Naive thymus-derived CD4-positive, alpha-beta T cell (primary cell): ENCODE data around the gene DDC. TPM values are rescaled to one million over a fixed set of nuclear protein-coding genes. Genes with fewer than 3 reads are reported as not detected.

Experiments
- ATAC-seq: fragments of 150-1000 bp; cut with Tn5 transposase; 2 replicates; pipeline ENCODE4 v1.10.0; 2021; ENCODE audit warnings: mild to moderate bottlenecking, moderate library complexity
- CTCF ChIA-PET: fragments of 350-600 bp; sonication (Branson Sonifier 250); formaldehyde crosslinking; loops from one replicate; lab custom pipeline; 2021; ENCODE audit warnings: antibody characterized with exemption; lab: Charles Lee
- POLR2A ChIA-PET: fragments of 350-600 bp; sonication (Branson Sonifier 250); formaldehyde crosslinking; loops from one replicate; lab custom pipeline; 2021; ENCODE audit warnings: antibody characterized with exemption, inconsistent platforms; lab: Charles Lee
- DNase-seq, 9 donors: peaks; one replicate each; pipeline versions ENCODE4 v3.0.0 to v3.0.0-alpha.2; 2020 to 2022; ENCODE audit warnings: mixed read lengths in 1 of 9
- H3K27ac ChIP-seq: one replicate; pipeline ENCODE4 v1.7.0; 2013; ENCODE audit warnings: mild to moderate bottlenecking, low read depth, low read length, moderate library complexity
- H3K27me3 ChIP-seq, 2 donors: one replicate each; pipeline ENCODE4 v1.7.0; 2013; ENCODE audit warnings: low read length in 2 of 2, mild to moderate bottlenecking in 2 of 2, moderate library complexity in 2 of 2; ENCODE audit not compliant: control insufficient read depth in 2 of 2, insufficient read depth in 2 of 2
- H3K36me3 ChIP-seq, 3 experiments: 1 replicate in 2 of 3; 2 replicates in 1 of 3; pipeline ENCODE4 v1.7.0; 2013; ENCODE audit warnings: low read length in 3 of 3, mild to moderate bottlenecking in 3 of 3, moderate library complexity in 1 of 3; ENCODE audit not compliant: insufficient read depth in 3 of 3, control insufficient read depth in 2 of 3
- H3K4me1 ChIP-seq, 2 donors: one replicate each; pipeline ENCODE4 v1.7.0; 2013; ENCODE audit warnings: low read length in 2 of 2, mild to moderate bottlenecking in 2 of 2, moderate library complexity in 1 of 2; ENCODE audit not compliant: control insufficient read depth in 2 of 2, insufficient read depth in 2 of 2
- H3K4me3 ChIP-seq: 2 replicates; pipeline ENCODE4 v1.7.0; 2013; ENCODE audit warnings: mild to moderate bottlenecking, low read length
- H3K9me3 ChIP-seq, 3 experiments: 1 replicate in 2 of 3; 2 replicates in 1 of 3; pipeline ENCODE4 v1.7.0; 2013; ENCODE audit warnings: low read length in 3 of 3; ENCODE audit not compliant: control insufficient read depth in 2 of 3
- H3K27ac Mint-ChIP-seq, 9 donors: one replicate each; pipeline ENCODE4 v1.8.0; 2020 to 2022; ENCODE audit warnings: mixed read lengths in 9 of 9, mild to moderate bottlenecking in 8 of 9, moderate library complexity in 5 of 9, inconsistent platforms in 2 of 9
- H3K27me3 Mint-ChIP-seq, 5 donors: one replicate each; pipeline ENCODE4 v1.8.0; 2021 to 2022; ENCODE audit warnings: mixed read lengths in 5 of 5, mild to moderate bottlenecking in 1 of 5
- H3K36me3 Mint-ChIP-seq, 5 donors: one replicate each; pipeline ENCODE4 v1.8.0; 2020 to 2022; ENCODE audit warnings: mixed read lengths in 5 of 5, mild to moderate bottlenecking in 3 of 5, inconsistent platforms in 1 of 5
- H3K4me1 Mint-ChIP-seq, 7 donors: one replicate each; pipeline ENCODE4 v1.8.0; 2020 to 2022; ENCODE audit warnings: mixed read lengths in 7 of 7, mild to moderate bottlenecking in 3 of 7, inconsistent platforms in 1 of 7
- H3K4me3 Mint-ChIP-seq, 10 donors: one replicate each; pipeline ENCODE4 v1.8.0; 2020 to 2022; ENCODE audit warnings: mild to moderate bottlenecking in 10 of 10, mixed read lengths in 10 of 10, moderate library complexity in 6 of 10, inconsistent platforms in 2 of 10
- H3K9me3 Mint-ChIP-seq, 11 donors: one replicate each; pipeline ENCODE4 v1.8.0; 2020 to 2022; ENCODE audit warnings: mixed read lengths in 11 of 11, mild to moderate bottlenecking in 4 of 11, inconsistent platforms in 1 of 11, moderate library complexity in 1 of 11
- intact Hi-C, 2 donors: fragments of 100-400 bp; cut with micrococcal nuclease; formaldehyde crosslinking; loops; one replicate each; pipeline ENCODE4 v1.15.1; 2023
- polyA plus RNA-seq, 2 donors: library from polyadenylated mRNA; unstranded; fragments of 300-500 nt; fragmentation: Illumina TruSeq; gene quantifications; one replicate each; pipeline ENCODE4 v1.2.3, GENCODE V29; 2021
- total RNA-seq, 6 experiments: library from RNA in 5 of 6; stranded (reverse) in 5 of 6; gene quantifications; 1 replicate in 5 of 6; 2 replicates in 1 of 6; pipeline ENCODE4 v1.2.3 and lab custom pipeline; 2021 to 2026

Gene DDC
- total and polyA plus RNA-seq, 7 experiments from 2014 or later = not detected

- Histone ChIP-seq H3K36me3 (no peaks in the 10 kb centered on the region), H3K9me3 (no peaks in the 10 kb centered on the region), H3K27ac (no peak overlapping the region), H3K4me1 (no peaks in the 10 kb centered on the region), H3K4me3 (no peak overlapping the region), H3K27me3 (no peaks in the 10 kb centered on the region)
- Mint-ChIP-seq H3K9me3 (peaks cover 0 to 1% (median 0%) of the 10 kb centered on the region in 11 donors), H3K4me1 (peaks cover 0 to 4% (median 0%) of the 10 kb centered on the region in 7 donors), H3K27ac (no peak overlapping the region), H3K27me3 (peaks cover 5 to 13% (median 10%) of the 10 kb centered on the region in 5 donors), H3K4me3 (no peak overlapping the region), H3K36me3 (no peaks in the 10 kb centered on the region)
- intact Hi-C loops = no loop called here
- ATAC-seq = no peak
- ChIA-PET POLR2A (no interaction called here), CTCF (interaction anchor here (0.6 kb wide), 1 partner anchor 100 kb away, joined by 3 read pairs; no protein-coding TSS in a partner anchor)
- DNase-seq = no peak
Measured at GRCh38 chr7:50505553-50506210, 59.5 kb downstream of the DDC start.

GRCh38 chr7:50504646-50505546, 60.3 kb downstream of the DDC start:
- intact Hi-C loops = no loop called here
- H3K27ac ChIP-seq = no peak overlapping the region
- Mint-ChIP-seq H3K4me3 (no peak overlapping the region), H3K4me1 (peaks cover 0 to 4% (median 0%) of the 10 kb centered on the region in 7 donors), H3K36me3 (no peaks in the 10 kb centered on the region), H3K27me3 (peaks cover 5 to 13% (median 10%) of the 10 kb centered on the region in 5 donors), H3K27ac (no peak overlapping the region), H3K9me3 (no peaks in the 10 kb centered on the region)
- DNase-seq (no peak), ATAC-seq (no peak)
- ChIA-PET CTCF (no interaction called here), POLR2A (no interaction called here)
- H3K36me3 ChIP-seq = no peaks in the 10 kb centered on the region
- H3K4me1 ChIP-seq = no peaks in the 10 kb centered on the region
- no peaks in the 10 kb centered on the region for H3K27me3 ChIP-seq
- H3K9me3 ChIP-seq = no peaks in the 10 kb centered on the region
- no peak overlapping the region for H3K4me3 ChIP-seq

- H3K27me3 Mint-ChIP-seq = peaks cover 5 to 16% (median 10%) of the 10 kb centered on the region in 5 donors
- no peaks in the 10 kb centered on the region for H3K4me1 ChIP-seq
- intact Hi-C loops = no loop called here
- no peak overlapping the region for H3K27ac Mint-ChIP-seq
- H3K27ac ChIP-seq = no peak overlapping the region
- H3K4me3 Mint-ChIP-seq = no peak overlapping the region
- DNase-seq (no peak), ATAC-seq (no peak)
- H3K4me3 ChIP-seq = no peak overlapping the region
- H3K4me1 Mint-ChIP-seq = peaks cover 0 to 4% (median 0%) of the 10 kb centered on the region in 7 donors
- H3K9me3 ChIP-seq = no peaks in the 10 kb centered on the region
- POLR2A ChIA-PET = no interaction called here
- no peaks in the 10 kb centered on the region for H3K36me3 Mint-ChIP-seq
- CTCF ChIA-PET = no interaction called here
- no peaks in the 10 kb centered on the region for H3K36me3 ChIP-seq
- H3K9me3 Mint-ChIP-seq = peaks cover 0 to 2% (median 0%) of the 10 kb centered on the region in 11 donors
- H3K27me3 ChIP-seq = no peaks in the 10 kb centered on the region
Measured at GRCh38 chr7:50502947-50503346, 62.3 kb downstream of the DDC start.

GRCh38 chr7:50502001-50502684, 63.1 kb downstream of the DDC start:
- no peak overlapping the region for H3K4me3 Mint-ChIP-seq
- no peak overlapping the region for H3K4me3 ChIP-seq
- H3K36me3 Mint-ChIP-seq = no peaks in the 10 kb centered on the region
- intact Hi-C loops = no loop called here
- H3K27ac ChIP-seq = no peak overlapping the region
- H3K27me3 ChIP-seq = no peaks in the 10 kb centered on the region
- CTCF ChIA-PET = interaction anchor here (1.1 kb wide), 1 partner anchor 131 kb away, joined by 4 read pairs; no protein-coding TSS in a partner anchor
- POLR2A ChIA-PET = no interaction called here
- H3K9me3 ChIP-seq = no peaks in the 10 kb centered on the region
- H3K4me1 Mint-ChIP-seq = peaks cover 0 to 4% (median 0%) of the 10 kb centered on the region in 7 donors
- no peak for DNase-seq
- no peak for ATAC-seq
- no peaks in the 10 kb centered on the region for H3K4me1 ChIP-seq
- no peak overlapping the region for H3K27ac Mint-ChIP-seq
- H3K27me3 Mint-ChIP-seq = peaks cover 5 to 24% (median 10%) of the 10 kb centered on the region in 5 donors
- peaks cover 0 to 2% (median 0%) of the 10 kb centered on the region in 11 donors for H3K9me3 Mint-ChIP-seq
- H3K36me3 ChIP-seq = no peaks in the 10 kb centered on the region

GRCh38 chr7:50499092-50499491, 66.1 kb downstream of the DDC start:
- Histone ChIP-seq H3K9me3 (no peaks in the 10 kb centered on the region), H3K4me3 (no peak overlapping the region), H3K4me1 (no peaks in the 10 kb centered on the region), H3K36me3 (no peaks in the 10 kb centered on the region), H3K27ac (no peak overlapping the region), H3K27me3 (no peaks in the 10 kb centered on the region)
- ATAC-seq (no peak), DNase-seq (no peak)
- ChIA-PET POLR2A (no interaction called here), CTCF (no interaction called here)
- intact Hi-C loops = no loop called here
- Mint-ChIP-seq H3K36me3 (no peaks in the 10 kb centered on the region), H3K9me3 (peaks cover 0 to 2% (median 0%) of the 10 kb centered on the region in 11 donors), H3K27me3 (peaks cover 5 to 34% (median 10%) of the 10 kb centered on the region in 5 donors), H3K4me3 (no peak overlapping the region), H3K4me1 (no peaks in the 10 kb centered on the region), H3K27ac (no peak overlapping the region)

- H3K9me3 Mint-ChIP-seq = peaks cover 0 to 2% (median 0%) of the 10 kb centered on the region in 11 donors
- H3K27me3 Mint-ChIP-seq = peaks cover 5 to 39% (median 13%) of the 10 kb centered on the region in 5 donors
- Histone ChIP-seq H3K36me3 (no peaks in the 10 kb centered on the region), H3K27me3 (no peaks in the 10 kb centered on the region), H3K9me3 (no peaks in the 10 kb centered on the region), H3K4me1 (no peaks in the 10 kb centered on the region), H3K27ac (no peak overlapping the region), H3K4me3 (no peak overlapping the region)
- no peaks in the 10 kb centered on the region for H3K4me1 Mint-ChIP-seq
- POLR2A ChIA-PET = no interaction called here
- no peak for DNase-seq
- intact Hi-C loops = loop anchor here in 1 of 2 donors (1.0 kb wide), 1 partner anchor 47 kb away; no protein-coding TSS in a partner anchor
- H3K27ac Mint-ChIP-seq = no peak overlapping the region
- CTCF ChIA-PET = no interaction called here
- no peaks in the 10 kb centered on the region for H3K36me3 Mint-ChIP-seq
- no peak overlapping the region for H3K4me3 Mint-ChIP-seq
- no peak for ATAC-seq
Measured at GRCh38 chr7:50497968-50498367, 67.2 kb downstream of the DDC start.
